Measurements from ENCODE around the gene VIPR1.

DNA sequence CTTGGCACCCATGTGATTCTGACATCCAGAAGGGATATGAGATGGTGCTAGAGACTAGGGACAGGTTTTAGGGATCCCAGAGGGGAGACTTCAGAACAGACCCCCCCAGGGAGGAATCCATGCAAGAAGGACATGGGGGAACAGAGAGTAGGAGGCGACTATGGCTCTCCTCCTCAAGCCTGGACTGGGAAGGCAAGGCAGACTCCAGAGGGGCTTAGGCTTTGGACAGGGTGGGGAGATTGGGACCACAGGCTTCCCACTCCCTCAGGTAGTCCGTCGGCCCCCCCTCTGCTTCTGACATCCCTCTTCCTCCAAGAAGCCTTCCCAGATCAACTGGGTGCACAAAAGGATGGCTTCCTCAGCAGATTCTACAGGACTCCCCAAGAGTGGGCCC is 3.0 kb upstream of the VIPR1 start:
- TF ChIP-seq, protein P1, sequence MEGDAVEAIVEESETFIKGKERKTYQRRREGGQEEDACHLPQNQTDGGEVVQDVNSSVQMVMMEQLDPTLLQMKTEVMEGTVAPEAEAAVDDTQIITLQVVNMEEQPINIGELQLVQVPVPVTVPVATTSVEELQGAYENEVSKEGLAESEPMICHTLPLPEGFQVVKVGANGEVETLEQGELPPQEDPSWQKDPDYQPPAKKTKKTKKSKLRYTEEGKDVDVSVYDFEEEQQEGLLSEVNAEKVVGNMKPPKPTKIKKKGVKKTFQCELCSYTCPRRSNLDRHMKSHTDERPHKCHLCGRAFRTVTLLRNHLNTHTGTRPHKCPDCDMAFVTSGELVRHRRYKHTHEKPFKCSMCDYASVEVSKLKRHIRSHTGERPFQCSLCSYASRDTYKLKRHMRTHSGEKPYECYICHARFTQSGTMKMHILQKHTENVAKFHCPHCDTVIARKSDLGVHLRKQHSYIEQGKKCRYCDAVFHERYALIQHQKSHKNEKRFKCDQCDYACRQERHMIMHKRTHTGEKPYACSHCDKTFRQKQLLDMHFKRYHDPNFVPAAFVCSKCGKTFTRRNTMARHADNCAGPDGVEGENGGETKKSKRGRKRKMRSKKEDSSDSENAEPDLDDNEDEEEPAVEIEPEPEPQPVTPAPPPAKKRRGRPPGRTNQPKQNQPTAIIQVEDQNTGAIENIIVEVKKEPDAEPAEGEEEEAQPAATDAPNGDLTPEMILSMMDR (IDR thresholded peaks at IDR 0.05; ENCODE audit: low read length), result no peak
- no peak for TF ChIP-seq EZH2 (IDR thresholded peaks at IDR 0.05; ENCODE audit: borderline replicate concordance, low read length)
